Spinal cord (tissue), 10 donors: ENCODE results near the gene TIMM9. TPM values are rescaled to one million over a fixed set of nuclear protein-coding genes. Genes with fewer than 3 reads are reported as not detected.

Source experiments
- DNase-seq, 6 donors: peaks; one replicate each; pipeline versions ENCODE4 v3.0.0 to v3.0.0-alpha.2; 2013 to 2015; ENCODE audit warnings: low spot score in 6 of 6, low read depth in 4 of 6
- H3K27ac ChIP-seq: one replicate; pipeline ENCODE4 v1.5.1; 2013; ENCODE audit warnings: low read depth, low read length, control low read depth
- H3K27me3 ChIP-seq: one replicate; pipeline ENCODE4 v1.6.1; 2013; ENCODE audit warnings: low read length; ENCODE audit not compliant: control insufficient read depth, insufficient read depth
- H3K36me3 ChIP-seq: one replicate; pipeline ENCODE4 v1.6.1; 2013; ENCODE audit warnings: low read length; ENCODE audit not compliant: control insufficient read depth, insufficient read depth
- H3K4me1 ChIP-seq: one replicate; pipeline ENCODE4 v1.6.1; 2013; ENCODE audit warnings: low read length; ENCODE audit not compliant: control insufficient read depth, insufficient read depth
- H3K4me3 ChIP-seq: one replicate; pipeline ENCODE4 v1.5.1; 2013; ENCODE audit warnings: low read depth, low read length, control low read depth
- H3K9me3 ChIP-seq: one replicate; pipeline ENCODE4 v1.6.1; 2013; ENCODE audit warnings: low read length; ENCODE audit not compliant: control insufficient read depth, insufficient read depth
- WGBS: methylation state at CpG from one replicate; pipeline ENCODE4 v1.1.5; 2013; ENCODE audit warnings: missing lambda C conversion rate; ENCODE audit not compliant: insufficient coverage; 5-methylcytosine and 5-hydroxymethylcytosine counted together
- polyA plus RNA-seq, 2 donors: library from polyadenylated mRNA; unstranded; fragments of 120-200 nt; gene quantifications; one replicate each; pipeline ENCODE4 v1.2.1, GENCODE V29; 2013; ENCODE audit not compliant: insufficient read length in 2 of 2
- total RNA-seq, 2 donors: library from RNA; depleted of rRNA in 1 of 2; stranded (reverse); fragments of 120-200 nt in 1 of 2; fragments of >200 nt in 1 of 2; gene quantifications; one replicate each; pipeline versions ENCODE4 v1.2.3 to v1.2.4, GENCODE V29; 2013 to 2014
- donor health status: healthy.

Gene TIMM9
- total and polyA plus RNA-seq, 4 donors: 27.3 to 66.6 (median 46.5) TPM

DNA sequence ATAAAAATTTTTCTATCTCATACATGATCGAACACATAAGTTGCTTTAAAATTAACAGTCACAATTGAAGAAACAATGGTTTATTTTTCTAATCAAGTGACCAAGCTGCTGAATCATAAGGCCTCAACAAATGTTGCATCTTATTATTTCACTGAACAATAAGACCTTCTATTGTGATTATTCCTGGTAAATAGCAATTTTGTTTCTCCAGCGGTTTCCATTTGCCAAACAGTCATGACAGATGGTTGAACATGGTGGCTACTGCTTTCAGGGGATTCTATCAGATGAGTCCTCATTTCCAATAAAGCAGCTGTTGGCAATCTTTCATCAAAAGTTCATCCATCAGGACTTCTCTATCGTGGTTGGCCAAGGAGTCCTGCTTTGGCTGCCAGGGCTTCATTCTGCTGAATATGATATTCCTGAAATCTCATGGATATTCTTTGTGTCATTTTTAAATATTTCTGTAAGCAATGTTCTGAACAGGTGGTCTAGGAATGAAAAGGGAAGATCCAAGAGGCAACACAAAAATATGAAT, 18.6 kb downstream of the TIMM9 start:
- Histone ChIP-seq H3K4me1 (peaks cover 6% of the 10 kb centered on the region), H3K36me3 (peaks cover 29% of the 10 kb centered on the region), H3K27me3 (no peaks in the 10 kb centered on the region), H3K4me3 (no peak overlapping the region), H3K27ac (no peak overlapping the region), H3K9me3 (no peaks in the 10 kb centered on the region)
- no CpG with 5 or more reads among the region's 3 CpGs for WGBS
- peak in 2 of 6 donors; percentile 28 to 64 for DNase-seq

DNA sequence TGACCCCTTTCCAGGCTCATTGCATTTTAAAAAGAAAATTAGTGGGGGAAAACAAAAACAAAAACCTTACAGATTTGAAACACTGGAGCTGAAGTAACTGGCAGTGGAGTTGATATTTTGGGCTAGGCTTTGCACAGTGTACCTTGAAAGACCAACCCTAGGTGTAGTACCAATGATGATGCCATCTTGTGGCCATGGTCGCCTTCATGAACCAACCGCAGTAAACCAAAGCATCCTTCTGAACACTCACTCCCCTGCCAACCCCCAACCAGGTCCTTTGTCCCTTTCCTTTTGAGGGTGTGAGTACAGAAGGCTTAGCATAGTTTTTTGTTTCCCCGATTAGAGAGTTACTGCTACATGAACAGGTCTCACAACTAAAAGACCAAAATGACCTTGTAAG, 25.7 kb downstream of the TIMM9 start:
- no peak overlapping the region for H3K27ac ChIP-seq
- no peak overlapping the region for H3K4me3 ChIP-seq
- no peak for DNase-seq
- H3K27me3 ChIP-seq: no peaks in the 10 kb centered on the region
- no peaks in the 10 kb centered on the region for H3K9me3 ChIP-seq
- H3K36me3 ChIP-seq: no peaks in the 10 kb centered on the region
- no CpG with 5 or more reads among the region's 3 CpGs for WGBS
- H3K4me1 ChIP-seq: no peaks in the 10 kb centered on the region

DNA sequence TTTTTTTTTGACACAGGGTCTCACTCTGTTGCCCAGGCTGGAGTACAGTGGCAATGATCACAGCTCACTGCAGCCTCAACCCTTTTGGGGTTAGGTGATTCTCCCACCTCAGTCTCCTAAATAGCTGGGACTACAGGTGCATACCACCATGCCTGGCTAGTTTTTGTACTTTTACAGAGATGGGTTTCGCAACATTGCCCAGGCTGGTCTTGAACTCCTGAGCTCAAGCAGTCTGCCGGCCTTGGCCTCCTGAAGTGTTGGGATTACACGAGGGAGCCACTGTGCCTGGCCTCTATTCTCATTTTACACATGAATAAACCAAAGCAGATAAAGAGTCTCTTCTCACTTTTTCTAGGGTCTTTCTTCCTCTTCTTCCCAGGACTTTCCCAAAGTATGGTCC, 28.4 kb downstream of the TIMM9 start:
- DNase-seq: no peak
- Histone ChIP-seq H3K27ac (no peak overlapping the region), H3K4me3 (no peak overlapping the region), H3K36me3 (no peaks in the 10 kb centered on the region), H3K27me3 (no peaks in the 10 kb centered on the region), H3K4me1 (peaks cover 5% of the 10 kb centered on the region), H3K9me3 (no peaks in the 10 kb centered on the region)
- WGBS: 88% methylated on average over 3 of the region's 3 CpGs

- Histone ChIP-seq H3K27ac (no peak overlapping the region), H3K9me3 (no peaks in the 10 kb centered on the region), H3K4me1 (peaks cover 5% of the 10 kb centered on the region), H3K4me3 (no peak overlapping the region), H3K27me3 (no peaks in the 10 kb centered on the region), H3K36me3 (no peaks in the 10 kb centered on the region)
- no peak for DNase-seq
Observed at GRCh38 chr14:58398495-58398894, 28.8 kb downstream of the TIMM9 start.

- WGBS: 86% methylated on average over 6 of the region's 6 CpGs
- Histone ChIP-seq H3K27me3 (no peaks in the 10 kb centered on the region), H3K4me1 (peaks cover 5% of the 10 kb centered on the region), H3K36me3 (no peaks in the 10 kb centered on the region), H3K9me3 (no peaks in the 10 kb centered on the region), H3K4me3 (no peak overlapping the region), H3K27ac (no peak overlapping the region)
- peak in 2 of 6 donors; percentile 30 to 90 for DNase-seq
Observed at GRCh38 chr14:58397156-58397555, 30.2 kb downstream of the TIMM9 start.

GRCh38 chr14:58395812-58396788, 31.2 kb downstream of the TIMM9 start, which contains the start of gene TOMM20L:
Gene TOMM20L (plus strand): TSS chr14:58395930. CDS start chr14:58395958, 28 bp downstream.
- Histone ChIP-seq H3K9me3 (no peaks in the 10 kb centered on the region), H3K36me3 (no peaks in the 10 kb centered on the region), H3K27ac (peak within 1 kb of the TSS; percentile 57), H3K4me1 (peaks cover 5% of the 10 kb centered on the region), H3K27me3 (no peaks in the 10 kb centered on the region), H3K4me3 (peak within 1 kb of the TSS; percentile 50)
- WGBS: 6% methylated on average over 76 of the region's 86 CpGs
- DNase-seq: peak; percentile 13 to 82 (median 33)

- Histone ChIP-seq H3K4me1 (peaks cover 5% of the 10 kb centered on the region), H3K27me3 (no peaks in the 10 kb centered on the region), H3K4me3 (peak overlapping the region; percentile 50), H3K27ac (no peak overlapping the region), H3K9me3 (no peaks in the 10 kb centered on the region), H3K36me3 (no peaks in the 10 kb centered on the region)
- DNase-seq: no peak
- WGBS: 16% methylated on average over 10 of the region's 10 CpGs
Observed at GRCh38 chr14:58395562-58395811, 31.8 kb downstream of the TIMM9 start.

DNA sequence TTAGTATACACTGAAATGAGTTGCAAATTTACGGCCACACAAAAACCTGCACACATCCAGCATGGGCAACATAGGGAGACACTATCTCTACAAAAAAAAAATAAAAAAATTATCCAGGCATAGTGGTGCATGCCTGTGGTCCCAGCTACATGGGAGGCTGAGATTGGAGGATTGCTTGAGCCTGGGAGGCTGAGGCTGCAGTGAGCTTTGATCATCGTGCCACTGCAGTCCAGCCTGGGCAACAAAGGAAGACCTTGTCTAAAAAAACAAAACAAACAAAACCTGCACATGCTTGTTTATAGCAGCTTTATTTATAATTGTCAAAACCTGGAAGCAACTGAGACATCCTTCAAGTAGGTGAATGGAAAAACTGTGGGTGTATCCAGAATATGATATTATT, 36.5 kb downstream of the TIMM9 start:
- no peak overlapping the region for H3K27ac ChIP-seq
- DNase-seq: no peak
- H3K27me3 ChIP-seq: no peaks in the 10 kb centered on the region
- H3K4me3 ChIP-seq: no peak overlapping the region
- H3K4me1 ChIP-seq: no peaks in the 10 kb centered on the region
- H3K36me3 ChIP-seq: peaks cover 3% of the 10 kb centered on the region
- no CpG with 5 or more reads among the region's 2 CpGs for WGBS
- no peaks in the 10 kb centered on the region for H3K9me3 ChIP-seq

GRCh38 chr14:58376791-58377190, 50.5 kb downstream of the TIMM9 start:
- H3K4me3 ChIP-seq: no peak overlapping the region
- no peak for DNase-seq
- no peak overlapping the region for H3K27ac ChIP-seq
- peaks cover 24% of the 10 kb centered on the region for H3K36me3 ChIP-seq
- H3K27me3 ChIP-seq: no peaks in the 10 kb centered on the region
- peaks cover 4% of the 10 kb centered on the region for H3K9me3 ChIP-seq
- no peaks in the 10 kb centered on the region for H3K4me1 ChIP-seq

- Histone ChIP-seq H3K9me3 (no peaks in the 10 kb centered on the region), H3K36me3 (peaks cover 12% of the 10 kb centered on the region), H3K4me3 (no peak overlapping the region), H3K27me3 (no peaks in the 10 kb centered on the region), H3K27ac (no peak overlapping the region), H3K4me1 (no peaks in the 10 kb centered on the region)
- no CpG with 5 or more reads among the region's 1 CpG for WGBS
- no peak for DNase-seq
Observed at GRCh38 chr14:58368956-58369355, 58.4 kb downstream of the TIMM9 start.
